WTC11 (cell line): Measurements from ENCODE around the gene GPR37L1. TPM values are rescaled to one million over a fixed set of nuclear protein-coding genes. Genes with fewer than 3 reads are reported as not detected.

Experiments used
- ATAC-seq: fragments of 200-7000 bp; cut with Tn5 transposase; 2 replicates; pipeline ENCODE4 v1.10.0; 2021; ENCODE audit warnings: mild to moderate bottlenecking, moderate library complexity
- CTCF ChIA-PET: fragments of 300-600 bp; sonication (Branson Sonifier 250); formaldehyde crosslinking; loops from one replicate; lab custom pipeline; 2021; ENCODE audit warnings: antibody characterized with exemption; lab: Charles Lee
- POLR2A ChIA-PET: fragments of 350-600 bp; sonication (Branson Sonifier 250); formaldehyde crosslinking; loops from one replicate; lab custom pipeline; 2021; ENCODE audit warnings: antibody characterized with exemption; lab: Charles Lee
- DNase-seq: peaks from one replicate; pipeline ENCODE4 v3.0.0; 2021; ENCODE audit warnings: low spot score
- H3K27ac Mint-ChIP-seq: 2 replicates; pipeline ENCODE4 v1.8.0; 2021; ENCODE audit warnings: mixed read lengths
- H3K27me3 Mint-ChIP-seq: 2 replicates; pipeline ENCODE4 v1.8.0; 2021; ENCODE audit warnings: low read depth, mild to moderate bottlenecking, moderate library complexity, mixed read lengths
- H3K36me3 Mint-ChIP-seq: 2 replicates; pipeline ENCODE4 v1.8.0; 2021; ENCODE audit warnings: mixed read lengths
- H3K4me1 Mint-ChIP-seq: 2 replicates; pipeline ENCODE4 v1.8.0; 2022; ENCODE audit warnings: mixed read lengths
- H3K4me3 Mint-ChIP-seq: 2 replicates; pipeline ENCODE4 v1.8.0; 2021; ENCODE audit warnings: mild to moderate bottlenecking, moderate library complexity, mixed read lengths
- H3K9me3 Mint-ChIP-seq: 2 replicates; pipeline ENCODE4 v1.8.0; 2021; ENCODE audit warnings: mixed read lengths
- GTF2I ChIP-seq: fragments of 250-450 bp; sonication (Bioruptor Pico); conservative IDR thresholded peaks from 2 replicates; pipeline ENCODE4 v1.4.0; 2021; ENCODE audit warnings: mild to moderate bottlenecking
- NFATC4 ChIP-seq: fragments of 250-450 bp; sonication (Bioruptor Pico); IDR thresholded peaks from 2 replicates; pipeline ENCODE4 v1.9.0; 2021; ENCODE audit warnings: mild to moderate bottlenecking
- NFE2L1 ChIP-seq: sonication (generic); formaldehyde crosslinking; IDR thresholded peaks from 2 replicates; pipeline ENCODE4 v1.8.1; 2023; ENCODE audit warnings: missing genetic modification reagents
- OVOL2 ChIP-seq: fragments of 250-450 bp; sonication (Bioruptor Pico); IDR thresholded peaks from 2 replicates; pipeline ENCODE4 v1.9.0; 2021; ENCODE audit warnings: mild to moderate bottlenecking, borderline replicate concordance
- RELA ChIP-seq: sonication (generic); formaldehyde crosslinking; IDR thresholded peaks from 2 replicates; pipeline ENCODE4 v1.8.1; 2022; ENCODE audit warnings: missing genetic modification reagents, mild to moderate bottlenecking, borderline replicate concordance
- SMAD3 ChIP-seq: sonication (generic); formaldehyde crosslinking; IDR thresholded peaks from 2 replicates; pipeline ENCODE4 v1.8.0; 2022; ENCODE audit warnings: missing genetic modification reagents, mild to moderate bottlenecking, borderline replicate concordance
- ZNF138 ChIP-seq: sonication (generic); formaldehyde crosslinking; conservative IDR thresholded peaks from 2 replicates; pipeline ENCODE4 v1.8.1; 2022; ENCODE audit warnings: mild to moderate bottlenecking, moderate library complexity, missing genetic modification reagents
- ZNF219 ChIP-seq: sonication (generic); formaldehyde crosslinking; IDR thresholded peaks from 2 replicates; pipeline ENCODE4 v1.8.0; 2023; ENCODE audit warnings: missing genetic modification reagents, mild to moderate bottlenecking, borderline replicate concordance
- ZNF423 ChIP-seq: fragments of 250-450 bp; sonication (Bioruptor Pico); IDR thresholded peaks from 2 replicates; pipeline ENCODE4 v2.1.2; 2022; ENCODE audit warnings: mild to moderate bottlenecking, moderate library complexity
- total RNA-seq: library from RNA; stranded (reverse); gene quantifications from 3 replicates; pipeline ENCODE4 v1.2.3, GENCODE V29; 2021
- TF ChIP-seq, protein P1 (sequence below): sonication (generic); formaldehyde crosslinking; IDR thresholded peaks from 2 replicates; pipeline ENCODE4 v1.8.1; 2022; ENCODE audit warnings: mild to moderate bottlenecking, missing genetic modification reagents, moderate library complexity, borderline replicate concordance
- TF ChIP-seq, protein P2 (sequence below): sonication (generic); formaldehyde crosslinking; IDR thresholded peaks from 2 replicates; pipeline ENCODE4 v1.8.1; 2022; ENCODE audit warnings: low read depth, missing genetic modification reagents, borderline replicate concordance
- TF ChIP-seq, protein P3 (sequence below): fragments of 250-450 bp; sonication (Bioruptor Pico); IDR thresholded peaks from 2 replicates; pipeline ENCODE4 v1.8.0; 2021; ENCODE audit warnings: mild to moderate bottlenecking
- TF ChIP-seq, protein P4 (sequence below): sonication (generic); formaldehyde crosslinking; IDR thresholded peaks from 2 replicates; pipeline ENCODE4 v1.8.1; 2023; ENCODE audit warnings: mild to moderate bottlenecking, missing genetic modification reagents, moderate library complexity

Gene GPR37L1
- total RNA-seq, 1 experiment from 2014 or later, result 0.07 TPM

DNA sequence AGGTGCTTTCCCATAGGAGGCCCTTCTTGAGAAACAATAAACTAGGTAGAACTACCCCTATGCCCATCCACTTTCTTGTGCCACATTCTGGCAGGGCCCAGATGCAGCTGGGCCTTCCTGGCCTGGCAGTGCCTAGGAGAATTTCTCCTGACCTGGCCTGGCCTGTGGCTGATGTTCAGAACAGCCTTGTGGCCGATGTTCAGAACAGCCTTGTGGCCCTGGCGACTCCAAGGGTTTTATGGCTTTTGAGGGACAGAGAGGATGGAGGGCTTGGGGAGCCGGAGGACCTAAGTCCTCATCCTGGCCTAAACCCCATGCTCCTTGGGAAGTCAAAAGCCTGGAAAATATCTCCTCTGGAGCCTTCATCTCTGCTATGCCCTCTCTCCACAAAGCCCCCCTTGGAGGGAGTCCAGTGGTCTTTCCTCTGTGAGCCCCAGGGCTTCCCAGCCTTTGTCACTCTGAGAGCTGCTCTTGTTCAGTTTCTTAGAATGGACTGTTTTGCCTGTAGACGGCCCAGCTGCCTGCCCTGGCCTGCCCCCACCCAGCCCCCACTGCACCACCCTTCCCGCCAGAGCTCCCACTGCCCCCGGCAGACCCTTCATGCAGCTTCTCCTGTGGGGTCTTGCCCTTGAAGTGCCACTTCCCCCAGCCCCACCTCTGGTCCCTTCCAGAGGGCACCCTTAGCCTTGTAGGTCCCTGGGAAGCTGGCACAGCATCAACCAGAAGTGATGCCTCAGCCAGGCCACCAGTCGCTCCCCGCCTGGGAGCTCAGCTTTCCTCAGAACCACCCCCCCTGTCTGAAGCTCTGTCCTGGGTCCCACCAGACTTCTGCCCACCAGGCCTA lies 7.0 kb downstream of the GPR37L1 start:
- H3K27me3 Mint-ChIP-seq, result no peaks in the 10 kb centered on the region; the same call in 1 of the 2 replicates
- no peak overlapping the region for H3K4me3 Mint-ChIP-seq
- ChIA-PET CTCF (interaction anchor here (0.8 to 1.8 kb wide), 6 partner anchors 10 to 233 kb away, joined by 3 to 5 read pairs (median 3); no protein-coding TSS in a partner anchor), POLR2A (no interaction called here)
- DNase-seq (no peak), ATAC-seq (no peak)
- TF ChIP-seq OVOL2 (CRISPR knock-in tag) (no peak), NFATC4 (CRISPR knock-in tag) (no peak), NFE2L1 (CRISPR knock-in tag) (no peak), RELA (CRISPR knock-in tag) (no peak), ZNF138 (CRISPR knock-in tag) (no peak)
- TF ChIP-seq, protein P1, sequence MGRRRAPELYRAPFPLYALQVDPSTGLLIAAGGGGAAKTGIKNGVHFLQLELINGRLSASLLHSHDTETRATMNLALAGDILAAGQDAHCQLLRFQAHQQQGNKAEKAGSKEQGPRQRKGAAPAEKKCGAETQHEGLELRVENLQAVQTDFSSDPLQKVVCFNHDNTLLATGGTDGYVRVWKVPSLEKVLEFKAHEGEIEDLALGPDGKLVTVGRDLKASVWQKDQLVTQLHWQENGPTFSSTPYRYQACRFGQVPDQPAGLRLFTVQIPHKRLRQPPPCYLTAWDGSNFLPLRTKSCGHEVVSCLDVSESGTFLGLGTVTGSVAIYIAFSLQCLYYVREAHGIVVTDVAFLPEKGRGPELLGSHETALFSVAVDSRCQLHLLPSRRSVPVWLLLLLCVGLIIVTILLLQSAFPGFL (CRISPR knock-in tag), result no peak
- no peaks in the 10 kb centered on the region for H3K9me3 Mint-ChIP-seq
- peaks cover 6% of the 10 kb centered on the region for H3K36me3 Mint-ChIP-seq
- peaks cover 11% of the 10 kb centered on the region for H3K4me1 Mint-ChIP-seq
- no peak overlapping the region for H3K27ac Mint-ChIP-seq

DNA sequence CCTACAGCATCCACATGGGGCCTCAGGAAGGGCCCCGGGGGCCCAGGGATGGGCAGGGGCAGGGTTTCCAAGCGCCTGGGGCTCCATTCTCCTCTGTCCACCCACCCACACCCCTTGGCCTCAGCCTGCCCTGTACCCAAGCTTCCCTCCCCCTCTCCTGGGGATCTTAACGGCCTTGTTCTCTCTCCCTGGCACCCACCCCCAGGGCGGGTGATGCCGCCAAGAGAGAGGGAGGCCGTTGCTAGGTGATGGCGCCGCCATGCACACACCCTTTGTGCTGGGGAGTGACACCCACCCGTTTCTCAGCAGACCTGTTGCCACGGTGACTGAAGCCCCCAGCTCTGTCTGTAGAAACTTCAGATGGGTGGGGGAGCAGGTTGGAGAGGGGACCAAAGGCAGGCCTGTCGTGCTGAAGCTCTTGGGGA lies 7.6 kb downstream of the GPR37L1 start:
- Mint-ChIP-seq H3K9me3 (no peaks in the 10 kb centered on the region), H3K4me1 (peaks cover 11% of the 10 kb centered on the region), H3K36me3 (peaks cover 6% of the 10 kb centered on the region), H3K27me3 (no peaks in the 10 kb centered on the region; the same call in 1 of the 2 replicates), H3K4me3 (no peak overlapping the region), H3K27ac (no peak overlapping the region)
- POLR2A ChIA-PET, result no interaction called here
- CTCF ChIA-PET, result interaction anchor here (0.8 to 1.8 kb wide), 6 partner anchors 10 to 234 kb away, joined by 3 to 5 read pairs (median 3); no protein-coding TSS in a partner anchor
- ATAC-seq, result no peak
- no peak for DNase-seq
- TF ChIP-seq, protein P2, sequence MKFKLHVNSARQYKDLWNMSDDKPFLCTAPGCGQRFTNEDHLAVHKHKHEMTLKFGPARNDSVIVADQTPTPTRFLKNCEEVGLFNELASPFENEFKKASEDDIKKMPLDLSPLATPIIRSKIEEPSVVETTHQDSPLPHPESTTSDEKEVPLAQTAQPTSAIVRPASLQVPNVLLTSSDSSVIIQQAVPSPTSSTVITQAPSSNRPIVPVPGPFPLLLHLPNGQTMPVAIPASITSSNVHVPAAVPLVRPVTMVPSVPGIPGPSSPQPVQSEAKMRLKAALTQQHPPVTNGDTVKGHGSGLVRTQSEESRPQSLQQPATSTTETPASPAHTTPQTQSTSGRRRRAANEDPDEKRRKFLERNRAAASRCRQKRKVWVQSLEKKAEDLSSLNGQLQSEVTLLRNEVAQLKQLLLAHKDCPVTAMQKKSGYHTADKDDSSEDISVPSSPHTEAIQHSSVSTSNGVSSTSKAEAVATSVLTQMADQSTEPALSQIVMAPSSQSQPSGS, result no peak
- TF ChIP-seq ZNF219 (CRISPR knock-in tag), result no peak
- TF ChIP-seq, protein P3, sequence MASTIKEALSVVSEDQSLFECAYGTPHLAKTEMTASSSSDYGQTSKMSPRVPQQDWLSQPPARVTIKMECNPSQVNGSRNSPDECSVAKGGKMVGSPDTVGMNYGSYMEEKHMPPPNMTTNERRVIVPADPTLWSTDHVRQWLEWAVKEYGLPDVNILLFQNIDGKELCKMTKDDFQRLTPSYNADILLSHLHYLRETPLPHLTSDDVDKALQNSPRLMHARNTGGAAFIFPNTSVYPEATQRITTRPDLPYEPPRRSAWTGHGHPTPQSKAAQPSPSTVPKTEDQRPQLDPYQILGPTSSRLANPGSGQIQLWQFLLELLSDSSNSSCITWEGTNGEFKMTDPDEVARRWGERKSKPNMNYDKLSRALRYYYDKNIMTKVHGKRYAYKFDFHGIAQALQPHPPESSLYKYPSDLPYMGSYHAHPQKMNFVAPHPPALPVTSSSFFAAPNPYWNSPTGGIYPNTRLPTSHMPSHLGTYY (CRISPR knock-in tag), result no peak

DNA sequence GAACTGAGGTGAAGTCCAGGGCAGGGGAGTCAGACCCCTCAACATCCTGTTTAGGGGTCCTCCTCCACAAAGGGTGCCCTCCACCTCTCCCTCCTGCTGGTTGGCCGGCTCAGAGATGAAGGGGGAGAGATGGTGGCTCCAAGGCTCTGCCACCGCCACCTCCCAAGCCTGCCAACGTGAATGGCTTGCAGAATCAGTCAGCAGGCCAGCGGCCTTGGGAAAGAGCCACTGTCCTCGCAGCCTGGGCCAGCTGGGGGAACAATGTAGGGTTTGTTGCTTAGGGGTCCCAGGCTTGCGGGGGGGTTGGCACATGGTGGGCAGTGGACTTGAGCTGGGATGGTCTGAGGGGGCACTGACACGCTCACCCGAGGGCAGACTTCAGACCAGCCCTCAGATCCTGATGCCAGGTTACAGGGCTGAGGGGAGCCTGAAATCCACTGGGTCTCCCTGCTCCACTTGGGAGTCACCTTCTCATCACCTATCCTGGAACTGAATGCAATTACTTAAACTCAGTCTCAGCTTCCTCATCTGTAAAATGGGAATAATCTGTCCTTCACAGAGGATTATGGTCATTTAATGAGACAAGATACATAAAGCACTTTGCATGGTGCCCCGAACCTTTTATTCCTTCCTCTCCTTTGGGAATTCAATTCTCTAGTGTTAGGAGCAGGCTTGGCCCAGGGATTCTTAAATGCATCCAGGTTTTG lies 8.3 kb downstream of the GPR37L1 start:
- CTCF ChIA-PET, result interaction anchor here (1.1 to 6.5 kb wide), 5 partner anchors 7 to 235 kb away, joined by 3 to 76 read pairs (median 5); partner anchors contain the start of genes ELF3 and GPR37L1
- peaks cover 11% of the 10 kb centered on the region for H3K4me1 Mint-ChIP-seq

DNA sequence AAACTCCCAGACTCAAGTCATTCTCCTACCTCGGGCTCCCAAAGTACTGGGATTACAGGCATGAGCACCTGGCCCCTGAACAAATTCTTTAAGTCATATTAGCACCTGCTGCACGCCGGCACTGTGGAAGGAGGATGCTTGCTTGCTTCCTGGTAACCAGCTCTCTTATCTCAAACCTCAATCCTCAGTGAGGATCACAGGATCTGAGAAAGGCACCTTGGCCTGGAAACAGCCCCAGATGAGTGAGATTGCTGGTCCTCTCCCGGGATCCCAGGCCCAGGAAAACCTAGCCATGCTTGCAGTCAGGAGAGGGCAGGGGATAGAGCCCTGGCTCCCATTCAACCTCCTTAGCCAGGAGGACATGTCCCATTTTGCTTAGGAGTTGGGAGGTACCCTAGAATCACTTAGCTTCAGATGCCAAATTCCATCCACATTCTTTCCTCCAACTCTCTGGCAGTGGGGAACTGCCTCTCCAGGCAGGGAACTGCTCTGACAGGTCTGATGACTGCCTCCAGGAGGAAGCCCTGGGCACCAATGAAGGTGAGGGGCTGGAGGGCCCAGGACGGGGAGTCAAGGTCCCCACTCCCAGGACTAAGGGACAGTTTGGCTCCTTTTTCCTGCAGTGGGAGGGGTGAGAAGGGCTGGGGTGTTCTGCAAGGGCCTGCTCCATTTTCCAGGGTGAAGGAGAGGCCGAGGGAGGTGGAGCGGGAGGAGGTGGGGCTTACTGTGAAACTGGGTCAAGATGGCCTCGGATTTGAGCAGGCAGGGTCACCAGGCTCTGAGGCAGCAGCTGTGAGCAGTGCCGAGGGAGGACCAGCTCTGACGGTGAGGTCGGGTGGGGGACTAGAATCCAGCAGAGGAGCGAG lies 9.5 kb downstream of the GPR37L1 start:
- H3K4me3 Mint-ChIP-seq, result no peak overlapping the region
- H3K4me1 Mint-ChIP-seq, result peaks cover 11% of the 10 kb centered on the region
- H3K27ac Mint-ChIP-seq, result peak overlapping the region; percentile 79; the same call in 1 of the 2 replicates
- TF ChIP-seq, protein P4, sequence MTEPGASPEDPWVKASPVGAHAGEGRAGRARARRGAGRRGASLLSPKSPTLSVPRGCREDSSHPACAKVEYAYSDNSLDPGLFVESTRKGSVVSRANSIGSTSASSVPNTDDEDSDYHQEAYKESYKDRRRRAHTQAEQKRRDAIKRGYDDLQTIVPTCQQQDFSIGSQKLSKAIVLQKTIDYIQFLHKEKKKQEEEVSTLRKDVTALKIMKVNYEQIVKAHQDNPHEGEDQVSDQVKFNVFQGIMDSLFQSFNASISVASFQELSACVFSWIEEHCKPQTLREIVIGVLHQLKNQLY (CRISPR knock-in tag), result no peak
- TF ChIP-seq SMAD3 (CRISPR knock-in tag) (no peak), GTF2I (CRISPR knock-in tag) (no peak)
- TF ChIP-seq, protein P3 (CRISPR knock-in tag), result 0 out of 2 replicates have a peak, but pooled peaks have one; percentile 10
- TF ChIP-seq, all 79 proteins: peak for 1
- DNase-seq (no peak), ATAC-seq (peak; percentile 20)
- CTCF ChIA-PET, result interaction anchor here (0.6 to 6.5 kb wide), 9 partner anchors 9 to 592 kb away, joined by 3 to 76 read pairs (median 4); partner anchors contain the start of genes ELF3 and GPR37L1
- Mint-ChIP-seq H3K27me3 (no peaks in the 10 kb centered on the region), H3K36me3 (peaks cover 6% of the 10 kb centered on the region), H3K9me3 (no peaks in the 10 kb centered on the region)
- POLR2A ChIA-PET, result interaction anchor here (1.0 kb wide), 1 partner anchor 236 kb away, joined by 3 read pairs; no protein-coding TSS in a partner anchor

More for the DNA sequence above, 8.3 kb downstream of the GPR37L1 start:
- Mint-ChIP-seq H3K36me3 (peaks cover 6% of the 10 kb centered on the region), H3K27ac (no peak overlapping the region), H3K27me3 (no peaks in the 10 kb centered on the region), H3K9me3 (no peaks in the 10 kb centered on the region), H3K4me3 (no peak overlapping the region)
- no peak for TF ChIP-seq ZNF423 (CRISPR knock-in tag)
- no peak for ATAC-seq
- POLR2A ChIA-PET, result no interaction called here
- no peak for DNase-seq
